Esophagus muscularis mucosa (tissue), 4 donors: ENCODE results near the gene PGM2L1. TPM values are rescaled to one million over a fixed set of nuclear protein-coding genes. Genes with fewer than 3 reads are reported as not detected.

Experiments
- DNase-seq: peaks from one replicate; pipeline ENCODE4 v3.0.0-alpha.2; 2017; ENCODE audit errors: extremely low spot score
- H3K27ac ChIP-seq, 4 donors: fragments of 200-600 bp; sonication (generic); replicated peaks in 1 of 4; 1 replicate in 3 of 4; 2 replicates in 1 of 4; pipeline ENCODE4 v1.5.1; 2016 to 2019; ENCODE audit warnings: mild to moderate bottlenecking in 1 of 4
- H3K27me3 ChIP-seq, 4 donors: fragments of 200-600 bp; sonication (generic); one replicate each; pipeline versions ENCODE4 v1.5.1 to v1.6.0; 2016 to 2019
- H3K36me3 ChIP-seq, 4 donors: fragments of 200-600 bp; sonication (generic); one replicate each; pipeline ENCODE4 v1.5.1; 2016 to 2019
- H3K4me1 ChIP-seq, 4 donors: fragments of 200-600 bp; sonication (generic); one replicate each; pipeline ENCODE4 v1.5.1; 2016 to 2019
- H3K4me3 ChIP-seq, 4 donors: fragments of 200-600 bp; sonication (generic); 1 replicate in 2 of 4; 2 replicates in 2 of 4; pipeline ENCODE4 v1.5.1; 2016 to 2019; ENCODE audit warnings: mild to moderate bottlenecking in 4 of 4, moderate library complexity in 1 of 4
- H3K9me3 ChIP-seq, 4 donors: fragments of 200-600 bp; sonication (generic); 1 replicate in 3 of 4; 2 replicates in 1 of 4; pipeline ENCODE4 v1.5.1; 2016 to 2019
- EP300 ChIP-seq: sonication (generic); formaldehyde crosslinking; IDR thresholded peaks from one replicate; pipeline ENCODE4 v1.6.1; 2017; ENCODE audit warnings: antibody characterized with exemption
- POLR2A ChIP-seq: fragments of 450-650 bp; IDR thresholded peaks from one replicate; pipeline ENCODE4 v1.6.1; 2017; ENCODE audit warnings: antibody characterized with exemption, moderate library complexity, mild to moderate bottlenecking, low read depth
- POLR2AphosphoS5 ChIP-seq, 2 donors: sonication (generic); formaldehyde crosslinking; IDR thresholded peaks; one replicate each; pipeline ENCODE4 v1.6.1; 2017; ENCODE audit warnings: antibody characterized with exemption in 2 of 2
- WGBS: methylation state at CpG from one replicate; pipeline ENCODE4 v1.1.5; 2018; 5-methylcytosine and 5-hydroxymethylcytosine counted together
- intact Hi-C: fragments of 100-400 bp; cut with DNase I; formaldehyde crosslinking; loops from one replicate; pipeline ENCODE4 v1.15.1; 2023
- total RNA-seq, 4 donors: library from RNA; depleted of rRNA; stranded (reverse); fragments of >200 nt; gene quantifications; one replicate each; pipeline versions ENCODE4 v1.1.0 to v1.2.1, GENCODE V29; 2016
- TF ChIP-seq, protein P1 (sequence below), 3 experiments: fragments of 200-600 bp in 2 of 3; fragments of 450-650 bp in 1 of 3; sonication (generic) in 2 of 3; IDR thresholded peaks; one replicate each; pipeline ENCODE4 v1.5.1; 2017 to 2019; ENCODE audit warnings: antibody characterized with exemption in 3 of 3, mild to moderate bottlenecking in 2 of 3, moderate library complexity in 1 of 3

PGM2L1 gene
- total RNA-seq, 4 donors from 2014 or later, result 2.5 to 6.4 (median 5.8) TPM

DNA sequence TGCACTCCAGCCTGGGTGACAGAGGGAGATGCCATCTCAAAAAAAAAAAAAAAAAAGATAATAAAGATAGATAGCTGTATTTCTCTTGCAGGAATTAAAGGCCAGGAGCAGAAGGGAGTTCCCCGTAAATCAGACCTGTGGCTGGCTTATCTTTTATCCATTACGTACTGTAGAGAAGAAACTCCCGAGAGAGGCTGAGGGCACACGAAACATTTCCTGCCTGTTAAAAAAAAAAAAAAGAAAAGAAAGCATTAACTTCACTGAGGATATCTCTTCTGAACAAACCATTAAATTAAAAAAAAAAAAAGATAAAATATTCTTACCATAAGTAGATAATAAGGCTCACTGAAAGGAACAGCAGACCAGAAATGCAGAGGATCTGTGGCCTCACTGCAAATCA, 109.3 kb downstream of the PGM2L1 start:
- H3K27ac ChIP-seq, result no peak overlapping the region

DNA sequence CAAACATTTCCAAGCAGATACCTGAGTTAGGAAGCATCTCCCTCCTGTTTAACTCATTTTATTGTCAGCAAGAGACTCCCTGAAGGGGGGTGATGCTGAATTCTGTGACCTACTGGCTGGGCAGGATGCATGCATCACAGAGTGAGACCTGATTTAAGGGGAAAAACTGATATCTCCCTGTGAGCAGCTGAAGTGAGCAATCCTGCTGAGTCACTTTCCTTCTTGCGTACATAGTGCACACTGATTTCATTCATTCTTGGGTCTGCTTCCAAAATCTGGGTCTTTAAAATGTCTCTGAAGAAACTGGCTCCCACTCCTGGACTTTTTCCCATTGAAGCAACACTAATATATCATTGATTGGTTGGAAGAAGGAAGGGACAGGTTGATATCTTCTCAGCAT, 110.1 kb downstream of the PGM2L1 start:
- no peaks in the 10 kb centered on the region for H3K27me3 ChIP-seq
- WGBS, result 25% methylated on average over 1 of the region's 1 CpG
- peaks cover 0 to 37% (median 15%) of the 10 kb centered on the region in 4 donors for H3K4me1 ChIP-seq
- DNase-seq, result no peak
- no peaks in the 10 kb centered on the region for H3K36me3 ChIP-seq
- no peak overlapping the region for H3K4me3 ChIP-seq
- intact Hi-C loops, result no loop called here
- TF ChIP-seq, protein P1, sequence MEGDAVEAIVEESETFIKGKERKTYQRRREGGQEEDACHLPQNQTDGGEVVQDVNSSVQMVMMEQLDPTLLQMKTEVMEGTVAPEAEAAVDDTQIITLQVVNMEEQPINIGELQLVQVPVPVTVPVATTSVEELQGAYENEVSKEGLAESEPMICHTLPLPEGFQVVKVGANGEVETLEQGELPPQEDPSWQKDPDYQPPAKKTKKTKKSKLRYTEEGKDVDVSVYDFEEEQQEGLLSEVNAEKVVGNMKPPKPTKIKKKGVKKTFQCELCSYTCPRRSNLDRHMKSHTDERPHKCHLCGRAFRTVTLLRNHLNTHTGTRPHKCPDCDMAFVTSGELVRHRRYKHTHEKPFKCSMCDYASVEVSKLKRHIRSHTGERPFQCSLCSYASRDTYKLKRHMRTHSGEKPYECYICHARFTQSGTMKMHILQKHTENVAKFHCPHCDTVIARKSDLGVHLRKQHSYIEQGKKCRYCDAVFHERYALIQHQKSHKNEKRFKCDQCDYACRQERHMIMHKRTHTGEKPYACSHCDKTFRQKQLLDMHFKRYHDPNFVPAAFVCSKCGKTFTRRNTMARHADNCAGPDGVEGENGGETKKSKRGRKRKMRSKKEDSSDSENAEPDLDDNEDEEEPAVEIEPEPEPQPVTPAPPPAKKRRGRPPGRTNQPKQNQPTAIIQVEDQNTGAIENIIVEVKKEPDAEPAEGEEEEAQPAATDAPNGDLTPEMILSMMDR (IDR thresholded peaks at IDR 0.05), result no peak
- TF ChIP-seq POLR2AphosphoS5 (IDR thresholded peaks at IDR 0.05), result peak in 1 of 2 donors; percentile 33
- H3K27ac ChIP-seq, result peak overlapping the region in 2 of 4 donors; percentile 0 to 26
- no peaks in the 10 kb centered on the region for H3K9me3 ChIP-seq

More for the DNA sequence above, 109.3 kb downstream of the PGM2L1 start:
- H3K4me3 ChIP-seq, result no peak overlapping the region
- no peaks in the 10 kb centered on the region for H3K9me3 ChIP-seq
- peaks cover 0 to 30% (median 11%) of the 10 kb centered on the region in 4 donors for H3K4me1 ChIP-seq
- TF ChIP-seq EP300, result no peak
- no peak for TF ChIP-seq POLR2AphosphoS5 (IDR thresholded peaks at IDR 0.05)
- TF ChIP-seq, protein P1 (IDR thresholded peaks at IDR 0.05), result no peak
- TF ChIP-seq POLR2A, result no peak
- 66% methylated on average over 4 of the region's 4 CpGs for WGBS
- DNase-seq, result no peak
- H3K36me3 ChIP-seq, result no peaks in the 10 kb centered on the region
- intact Hi-C loops, result no loop called here
- no peaks in the 10 kb centered on the region for H3K27me3 ChIP-seq

DNA sequence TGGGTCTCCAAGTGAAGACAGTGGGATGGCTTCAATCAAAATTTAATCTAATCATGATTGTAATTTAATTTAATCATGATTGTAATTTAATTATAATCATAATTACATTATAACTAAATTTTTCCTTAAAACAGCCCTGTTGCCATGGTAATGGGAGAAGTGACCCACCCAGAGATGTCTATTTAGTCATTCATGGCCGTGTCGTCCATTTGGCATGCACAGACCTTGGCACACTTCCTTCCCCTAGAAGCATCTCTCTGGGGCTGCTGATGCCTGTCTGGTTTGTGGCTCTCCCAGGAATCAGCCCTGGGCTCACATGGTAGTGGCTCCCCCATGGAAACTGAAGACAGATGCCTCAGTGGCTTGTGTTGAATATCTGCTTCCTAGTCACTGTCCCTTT, 113.8 kb downstream of the PGM2L1 start:
- intact Hi-C loops, result no loop called here
- DNase-seq, result no peak
- Histone ChIP-seq H3K27ac (no peak overlapping the region), H3K9me3 (no peaks in the 10 kb centered on the region), H3K27me3 (no peaks in the 10 kb centered on the region), H3K4me3 (no peak overlapping the region), H3K4me1 (peaks cover 0 to 51% (median 25%) of the 10 kb centered on the region in 4 donors), H3K36me3 (no peaks in the 10 kb centered on the region)
- 49% methylated on average over 2 of the region's 2 CpGs for WGBS
- no peak for TF ChIP-seq POLR2A
- no peak for TF ChIP-seq POLR2AphosphoS5 (IDR thresholded peaks at IDR 0.05)
- TF ChIP-seq, protein P1 (IDR thresholded peaks at IDR 0.05), result no peak
- TF ChIP-seq EP300, result no peak

DNA sequence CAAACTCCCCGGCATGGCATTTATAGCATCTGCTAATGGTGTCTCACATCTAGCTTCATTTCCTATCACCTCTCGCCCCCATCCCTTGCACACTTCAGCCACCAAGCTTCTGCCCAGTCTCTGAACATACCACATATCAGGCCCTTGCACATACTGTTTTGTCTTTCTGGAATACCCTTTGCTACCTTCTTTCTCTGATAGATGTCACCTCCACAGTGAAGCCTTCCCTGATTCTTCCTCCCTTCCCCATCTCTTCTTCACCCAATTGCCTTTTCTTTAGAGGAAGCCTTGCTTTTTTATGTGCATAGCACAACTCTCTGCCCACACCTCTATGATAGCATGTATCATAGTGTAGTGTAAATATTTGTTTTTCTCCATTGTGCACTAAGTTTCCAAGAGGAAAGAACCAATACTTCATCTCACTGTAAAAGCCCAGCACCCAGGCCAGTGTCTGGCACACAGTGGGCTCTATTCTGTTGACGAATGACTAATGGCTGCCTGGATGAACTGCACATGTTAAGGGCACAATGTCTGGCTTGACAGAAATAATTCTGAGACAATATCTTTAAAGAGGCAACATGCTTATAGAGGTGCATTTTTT, 114.6 kb downstream of the PGM2L1 start:
- H3K4me1 ChIP-seq, result peaks cover 0 to 57% (median 33%) of the 10 kb centered on the region in 4 donors
- no peaks in the 10 kb centered on the region for H3K27me3 ChIP-seq
- H3K36me3 ChIP-seq, result no peaks in the 10 kb centered on the region
- H3K9me3 ChIP-seq, result no peaks in the 10 kb centered on the region
- no peak for TF ChIP-seq POLR2AphosphoS5 (IDR thresholded peaks at IDR 0.05)
- TF ChIP-seq, protein P1 (IDR thresholded peaks at IDR 0.05), result no peak
- no peak for TF ChIP-seq EP300
- TF ChIP-seq POLR2A, result no peak
- no peak overlapping the region for H3K4me3 ChIP-seq
- 82% methylated on average over 3 of the region's 3 CpGs for WGBS
- H3K27ac ChIP-seq, result no peak overlapping the region
- no peak for DNase-seq
- intact Hi-C loops, result no loop called here

DNA sequence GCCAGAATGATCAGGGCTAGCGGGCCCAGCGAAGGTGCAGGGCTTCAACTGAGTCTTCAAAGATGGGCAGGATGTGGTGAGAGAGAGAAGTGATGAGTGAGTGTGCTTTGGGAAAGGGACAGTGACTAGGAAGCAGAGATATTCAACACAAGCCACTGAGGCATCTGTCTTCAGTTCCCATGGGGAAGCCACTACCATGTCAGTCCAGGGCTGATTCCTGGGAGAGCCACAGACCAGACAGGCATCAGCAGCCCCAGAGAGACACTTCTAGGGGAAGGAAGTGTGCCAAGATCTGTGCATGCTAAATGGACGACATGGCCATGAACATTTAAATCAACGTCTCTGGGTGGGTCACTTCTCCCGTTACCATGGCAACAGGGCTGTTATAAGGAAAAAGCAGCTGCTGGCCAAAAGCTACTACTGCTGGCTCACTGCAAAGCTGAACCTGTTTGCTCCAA, 115.3 kb downstream of the PGM2L1 start:
- WGBS, result 44% methylated on average over 5 of the region's 5 CpGs
- no peak overlapping the region for H3K27ac ChIP-seq
- DNase-seq, result no peak
- no peaks in the 10 kb centered on the region for H3K9me3 ChIP-seq
- H3K4me1 ChIP-seq, result peaks cover 0 to 57% (median 33%) of the 10 kb centered on the region in 4 donors
- H3K27me3 ChIP-seq, result no peaks in the 10 kb centered on the region
- no peaks in the 10 kb centered on the region for H3K36me3 ChIP-seq
- no peak for TF ChIP-seq POLR2A
- TF ChIP-seq POLR2AphosphoS5 (IDR thresholded peaks at IDR 0.05), result no peak
- no peak overlapping the region for H3K4me3 ChIP-seq
- intact Hi-C loops, result no loop called here
